Measurements from ENCODE around the gene GMDS.

GMDS gene

GRCh38 chr6:2225422-2226392 is 19.7 kb downstream of the GMDS start:
- Histone ChIP-seq H3K36me3 (ENCODE audit: control insufficient read depth, insufficient read depth, low read length) (no peaks in the 10 kb centered on the region), H3K4me3 (ENCODE audit: low read length) (no peak overlapping the region), H3K27ac (ENCODE audit: low read length) (no peak overlapping the region), H3K9me3 (ENCODE audit: control insufficient read depth, insufficient read depth, low read length) (no peaks in the 10 kb centered on the region), H3K27me3 (ENCODE audit: control insufficient read depth, insufficient read depth, low read length) (no peaks in the 10 kb centered on the region), H3K4me1 (ENCODE audit: control insufficient read depth, insufficient read depth, low read length) (peaks cover 2% of the 10 kb centered on the region; the same call in 1 of the 2 replicates)
- WGBS (ENCODE audit: insufficient coverage, insufficient read length), result no CpG with 5 or more reads among the region's 6 CpGs
- DNase-seq (ENCODE audit: low read depth, low spot score), result no peak

GRCh38 chr6:2224847-2225382 is 20.5 kb downstream of the GMDS start:
- WGBS (ENCODE audit: insufficient coverage, insufficient read length), result no CpG with 5 or more reads among the region's 11 CpGs
- Histone ChIP-seq H3K4me3 (ENCODE audit: low read length) (no peak overlapping the region), H3K27ac (ENCODE audit: low read length) (no peak overlapping the region), H3K36me3 (ENCODE audit: control insufficient read depth, insufficient read depth, low read length) (no peaks in the 10 kb centered on the region), H3K4me1 (ENCODE audit: control insufficient read depth, insufficient read depth, low read length) (peaks cover 2% of the 10 kb centered on the region; the same call in 1 of the 2 replicates), H3K9me3 (ENCODE audit: control insufficient read depth, insufficient read depth, low read length) (no peaks in the 10 kb centered on the region), H3K27me3 (ENCODE audit: control insufficient read depth, insufficient read depth, low read length) (no peaks in the 10 kb centered on the region)
- no peak for DNase-seq (ENCODE audit: low read depth, low spot score)

GRCh38 chr6:2222275-2222842 is 23.0 kb downstream of the GMDS start:
- Histone ChIP-seq H3K4me3 (ENCODE audit: low read length) (no peak overlapping the region), H3K36me3 (ENCODE audit: control insufficient read depth, insufficient read depth, low read length) (no peaks in the 10 kb centered on the region), H3K27me3 (ENCODE audit: control insufficient read depth, insufficient read depth, low read length) (no peaks in the 10 kb centered on the region), H3K27ac (ENCODE audit: low read length) (no peak overlapping the region), H3K9me3 (ENCODE audit: control insufficient read depth, insufficient read depth, low read length) (no peaks in the 10 kb centered on the region), H3K4me1 (ENCODE audit: control insufficient read depth, insufficient read depth, low read length) (peaks cover 2% of the 10 kb centered on the region; the same call in 1 of the 2 replicates)
- WGBS (ENCODE audit: insufficient coverage, insufficient read length), result no CpG with 5 or more reads among the region's 6 CpGs
- no peak for DNase-seq (ENCODE audit: low read depth, low spot score)

GRCh38 chr6:2221726-2222274 is 23.6 kb downstream of the GMDS start:
- Histone ChIP-seq H3K4me1 (ENCODE audit: control insufficient read depth, insufficient read depth, low read length) (peaks cover 2% of the 10 kb centered on the region; the same call in 1 of the 2 replicates), H3K36me3 (ENCODE audit: control insufficient read depth, insufficient read depth, low read length) (no peaks in the 10 kb centered on the region), H3K9me3 (ENCODE audit: control insufficient read depth, insufficient read depth, low read length) (no peaks in the 10 kb centered on the region), H3K27ac (ENCODE audit: low read length) (no peak overlapping the region), H3K4me3 (ENCODE audit: low read length) (no peak overlapping the region), H3K27me3 (ENCODE audit: control insufficient read depth, insufficient read depth, low read length) (no peaks in the 10 kb centered on the region)
- DNase-seq (ENCODE audit: low read depth, low spot score), result no peak
- no CpG with 5 or more reads among the region's 6 CpGs for WGBS (ENCODE audit: insufficient coverage, insufficient read length)

GRCh38 chr6:2220154-2220553 is 25.3 kb downstream of the GMDS start:
- peaks cover 4% of the 10 kb centered on the region; the same call in 1 of the 2 replicates for H3K4me1 ChIP-seq (ENCODE audit: control insufficient read depth, insufficient read depth, low read length)
- DNase-seq (ENCODE audit: low read depth, low spot score), result no peak

GRCh38 chr6:2218866-2219265 is 26.5 kb downstream of the GMDS start:
- WGBS (ENCODE audit: insufficient coverage, insufficient read length), result no CpG with 5 or more reads among the region's 6 CpGs
- no peak for DNase-seq (ENCODE audit: low read depth, low spot score)
- Histone ChIP-seq H3K9me3 (ENCODE audit: control insufficient read depth, insufficient read depth, low read length) (no peaks in the 10 kb centered on the region), H3K27ac (ENCODE audit: low read length) (no peak overlapping the region), H3K4me3 (ENCODE audit: low read length) (no peak overlapping the region), H3K27me3 (ENCODE audit: control insufficient read depth, insufficient read depth, low read length) (no peaks in the 10 kb centered on the region), H3K36me3 (ENCODE audit: control insufficient read depth, insufficient read depth, low read length) (no peaks in the 10 kb centered on the region), H3K4me1 (ENCODE audit: control insufficient read depth, insufficient read depth, low read length) (peaks cover 4% of the 10 kb centered on the region; the same call in 1 of the 2 replicates)

More at GRCh38 chr6:2220154-2220553, 25.3 kb downstream of the GMDS start:
- H3K4me3 ChIP-seq (ENCODE audit: low read length), result no peak overlapping the region; the same call in 1 of the 2 replicates
- no peaks in the 10 kb centered on the region for H3K27me3 ChIP-seq (ENCODE audit: control insufficient read depth, insufficient read depth, low read length)
- H3K27ac ChIP-seq (ENCODE audit: low read length), result no peak overlapping the region
- no peaks in the 10 kb centered on the region for H3K9me3 ChIP-seq (ENCODE audit: control insufficient read depth, insufficient read depth, low read length)
- WGBS (ENCODE audit: insufficient coverage, insufficient read length), result no CpG with 5 or more reads among the region's 6 CpGs
- H3K36me3 ChIP-seq (ENCODE audit: control insufficient read depth, insufficient read depth, low read length), result no peaks in the 10 kb centered on the region

GRCh38 chr6:2216794-2217383 is 28.5 kb downstream of the GMDS start:
- no CpG with 5 or more reads among the region's 13 CpGs for WGBS (ENCODE audit: insufficient coverage, insufficient read length)
- no peak for DNase-seq (ENCODE audit: low read depth, low spot score)
- Histone ChIP-seq H3K36me3 (ENCODE audit: control insufficient read depth, insufficient read depth, low read length) (no peaks in the 10 kb centered on the region), H3K9me3 (ENCODE audit: control insufficient read depth, insufficient read depth, low read length) (no peaks in the 10 kb centered on the region), H3K4me3 (ENCODE audit: low read length) (no peak overlapping the region), H3K4me1 (ENCODE audit: control insufficient read depth, insufficient read depth, low read length) (peaks cover 1% of the 10 kb centered on the region; the same call in 1 of the 2 replicates), H3K27me3 (ENCODE audit: control insufficient read depth, insufficient read depth, low read length) (no peaks in the 10 kb centered on the region), H3K27ac (ENCODE audit: low read length) (no peak overlapping the region)

- Histone ChIP-seq H3K9me3 (ENCODE audit: control insufficient read depth, insufficient read depth, low read length) (no peaks in the 10 kb centered on the region), H3K27me3 (ENCODE audit: control insufficient read depth, insufficient read depth, low read length) (no peaks in the 10 kb centered on the region), H3K36me3 (ENCODE audit: control insufficient read depth, insufficient read depth, low read length) (no peaks in the 10 kb centered on the region), H3K4me1 (ENCODE audit: control insufficient read depth, insufficient read depth, low read length) (peaks cover 1% of the 10 kb centered on the region; the same call in 1 of the 2 replicates), H3K4me3 (ENCODE audit: low read length) (no peak overlapping the region), H3K27ac (ENCODE audit: low read length) (no peak overlapping the region)
- no CpG with 5 or more reads among the region's 3 CpGs for WGBS (ENCODE audit: insufficient coverage, insufficient read length)
- DNase-seq (ENCODE audit: low read depth, low spot score), result no peak
These were observed 30.1 kb downstream of the GMDS start for GRCh38 chr6:2215342-2215741.

- no peak for DNase-seq (ENCODE audit: low read depth, low spot score)
- WGBS (ENCODE audit: insufficient coverage, insufficient read length), result no CpG with 5 or more reads among the region's 2 CpGs
- H3K27me3 ChIP-seq (ENCODE audit: control insufficient read depth, insufficient read depth, low read length), result no peaks in the 10 kb centered on the region
- no peaks in the 10 kb centered on the region for H3K9me3 ChIP-seq (ENCODE audit: control insufficient read depth, insufficient read depth, low read length)
- no peak overlapping the region for H3K27ac ChIP-seq (ENCODE audit: low read length)
- H3K36me3 ChIP-seq (ENCODE audit: control insufficient read depth, insufficient read depth, low read length), result no peaks in the 10 kb centered on the region
- H3K4me3 ChIP-seq (ENCODE audit: low read length), result no peak overlapping the region
- peaks cover 1% of the 10 kb centered on the region; the same call in 1 of the 2 replicates for H3K4me1 ChIP-seq (ENCODE audit: control insufficient read depth, insufficient read depth, low read length)
These were observed 32.3 kb downstream of the GMDS start for GRCh38 chr6:2213086-2213485.
